H9 (cell line): ENCODE data around the gene SDHC. TPM values are rescaled to one million over a fixed set of nuclear protein-coding genes. Genes with fewer than 3 reads are reported as not detected.

Source experiments
- DNase-seq: peaks from one replicate; pipeline ENCODE4 v3.0.0-alpha.2; 2017
- H2AFZ ChIP-seq: one replicate; pipeline ENCODE4 v1.6.1; 2013; ENCODE audit warnings: mild to moderate bottlenecking, low read length, control low read depth, moderate library complexity
- H2AK5ac ChIP-seq: 2 replicates; pipeline ENCODE4 v1.6.1; 2013; ENCODE audit warnings: low read length, control low read depth, mixed read lengths; ENCODE audit not compliant: insufficient read length
- H2BK120ac ChIP-seq: one replicate; pipeline ENCODE4 v1.6.1; 2013; ENCODE audit warnings: low read depth, mild to moderate bottlenecking, low read length, control low read depth, inconsistent platforms; ENCODE audit not compliant: poor library complexity, severe bottlenecking
- H2BK12ac ChIP-seq: 2 replicates; pipeline ENCODE4 v1.6.1; 2013; ENCODE audit warnings: low read length, control low read depth, mixed read lengths, low read depth; ENCODE audit not compliant: insufficient read length
- H2BK15ac ChIP-seq: 2 replicates; pipeline ENCODE4 v1.6.1; 2013; ENCODE audit warnings: low read depth, low read length, control low read depth
- H2BK20ac ChIP-seq: one replicate; pipeline ENCODE4 v1.6.1; 2013; ENCODE audit warnings: low read depth, mild to moderate bottlenecking, low read length, control low read depth, inconsistent platforms; ENCODE audit not compliant: poor library complexity, severe bottlenecking
- H2BK5ac ChIP-seq: 2 replicates; pipeline ENCODE4 v1.6.1; 2013; ENCODE audit warnings: low read length, control low read depth, mixed read lengths; ENCODE audit not compliant: insufficient read length
- H3K14ac ChIP-seq: 2 replicates; pipeline ENCODE4 v1.6.1; 2013; ENCODE audit warnings: low read length, control low read depth; ENCODE audit not compliant: insufficient read depth
- H3K18ac ChIP-seq: 2 replicates; pipeline ENCODE4 v1.6.1; 2013; ENCODE audit warnings: low read depth, mild to moderate bottlenecking, mixed read lengths, low read length, control low read depth; ENCODE audit not compliant: insufficient read length
- H3K23ac ChIP-seq: 2 replicates; pipeline ENCODE4 v1.6.1; 2013; ENCODE audit warnings: low read length, control low read depth, mixed read lengths, low read depth; ENCODE audit not compliant: insufficient read length
- H3K23me2 ChIP-seq: 2 replicates; pipeline ENCODE4 v1.6.1; 2013; ENCODE audit warnings: low read depth, mild to moderate bottlenecking, mixed read lengths, low read length, control low read depth; ENCODE audit not compliant: insufficient read length, poor library complexity, severe bottlenecking
- H3K27ac ChIP-seq: 2 replicates; pipeline ENCODE4 v1.5.1; 2013; ENCODE audit warnings: low read length, control low read depth, mixed read lengths, low read depth; ENCODE audit not compliant: insufficient read length
- H3K27me3 ChIP-seq: 2 replicates; pipeline ENCODE4 v1.6.1; 2013; ENCODE audit warnings: low read length, control low read depth, inconsistent platforms; ENCODE audit not compliant: insufficient read depth
- H3K4ac ChIP-seq: 2 replicates; pipeline ENCODE4 v1.6.1; 2013; ENCODE audit warnings: low read depth, mild to moderate bottlenecking, control low read depth, inconsistent platforms, low read length, moderate library complexity
- H3K4me1 ChIP-seq: 2 replicates; pipeline ENCODE4 v1.6.1; 2013; ENCODE audit warnings: low read length, control low read depth, inconsistent platforms; ENCODE audit not compliant: insufficient read depth
- H3K4me2 ChIP-seq: 2 replicates; pipeline ENCODE4 v1.6.1; 2013; ENCODE audit warnings: low read length, control low read depth, mixed read lengths; ENCODE audit not compliant: insufficient read length, insufficient read depth
- H3K56ac ChIP-seq: 2 replicates; pipeline ENCODE4 v1.6.1; 2013; ENCODE audit warnings: low read depth, mild to moderate bottlenecking, mixed read lengths, low read length, control low read depth; ENCODE audit not compliant: insufficient read length
- H3K79me1 ChIP-seq: 2 replicates; pipeline ENCODE4 v1.6.1; 2013; ENCODE audit warnings: low read depth, mild to moderate bottlenecking, moderate library complexity, low read length, control low read depth, inconsistent platforms; ENCODE audit not compliant: insufficient read depth, poor library complexity, severe bottlenecking
- H3K79me2 ChIP-seq: 2 replicates; pipeline ENCODE4 v1.6.1; 2013; ENCODE audit warnings: low read length, control low read depth, inconsistent platforms; ENCODE audit not compliant: insufficient read depth
- H3K9ac ChIP-seq: 2 replicates; pipeline ENCODE4 v1.6.1; 2013; ENCODE audit warnings: low read length, control low read depth, mixed read lengths; ENCODE audit not compliant: insufficient read length; ENCODE audit errors: extremely low read depth
- H3K9me3 ChIP-seq: one replicate; pipeline ENCODE4 v1.6.1; 2013; ENCODE audit warnings: low read depth, low read length, inconsistent platforms; ENCODE audit not compliant: control insufficient read depth
- H3T11ph ChIP-seq: one replicate; pipeline ENCODE4 v1.6.1; 2013; ENCODE audit warnings: mild to moderate bottlenecking, low read length, control low read depth, inconsistent platforms
- H4K20me1 ChIP-seq: one replicate; pipeline ENCODE4 v1.6.1; 2013; ENCODE audit not compliant: control insufficient read depth, insufficient read length, insufficient read depth
- H4K5ac ChIP-seq: 2 replicates; pipeline ENCODE4 v1.6.1; 2013; ENCODE audit warnings: low read depth, mild to moderate bottlenecking, mixed read lengths, low read length, control low read depth; ENCODE audit not compliant: insufficient read length
- H4K8ac ChIP-seq: replicated peaks from 2 replicates; pipeline ENCODE4 v1.6.1; 2013; ENCODE audit warnings: low read length, control low read depth, mixed read lengths, low read depth; ENCODE audit not compliant: insufficient read length
- H4K91ac ChIP-seq: 2 replicates; pipeline ENCODE4 v1.6.1; 2013; ENCODE audit warnings: low read depth, mild to moderate bottlenecking, moderate library complexity, mixed read lengths, low read length, control low read depth; ENCODE audit not compliant: insufficient read length
- H3K27ac Mint-ChIP-seq, 3 experiments: 2 replicates in 2 of 3; 3 replicates in 1 of 3; pipeline ENCODE4 v1.8.0; 2020 to 2021; ENCODE audit warnings: mixed read lengths in 3 of 3, mild to moderate bottlenecking in 1 of 3, moderate library complexity in 1 of 3
- H3K27me3 Mint-ChIP-seq: 2 replicates; pipeline ENCODE4 v1.8.0; 2021; ENCODE audit warnings: low read depth, mild to moderate bottlenecking, moderate library complexity, mixed read lengths
- H3K36me3 Mint-ChIP-seq, 3 experiments: 2 replicates in 2 of 3; 3 replicates in 1 of 3; pipeline ENCODE4 v1.8.0; 2020 to 2021; ENCODE audit warnings: low read depth in 3 of 3, mixed read lengths in 3 of 3; ENCODE audit not compliant: insufficient read depth in 1 of 3
- H3K4me1 Mint-ChIP-seq, 2 experiments: 2 replicates each; pipeline ENCODE4 v1.8.0; 2020; ENCODE audit warnings: mixed read lengths in 2 of 2
- H3K4me3 Mint-ChIP-seq, 2 experiments: 2 replicates in 1 of 2; 3 replicates in 1 of 2; pipeline ENCODE4 v1.8.0; 2020 to 2021; ENCODE audit warnings: mild to moderate bottlenecking in 2 of 2, mixed read lengths in 2 of 2, moderate library complexity in 1 of 2
- H3K9me3 Mint-ChIP-seq, 2 experiments: 2 replicates in 1 of 2; 3 replicates in 1 of 2; pipeline ENCODE4 v1.8.0; 2020; ENCODE audit warnings: mild to moderate bottlenecking in 2 of 2, mixed read lengths in 2 of 2, moderate library complexity in 1 of 2
- WGBS: extraction: QIAGEN DNeasy Blood & Tissue Kit; methylation state at CpG from one replicate; pipeline ENCODE4 v1.1.7; 2013; ENCODE audit warnings: missing lambda C conversion rate, low lambda C conversion rate, mixed read lengths; ENCODE audit not compliant: insufficient read length; ENCODE audit errors: extremely low coverage; 5-methylcytosine and 5-hydroxymethylcytosine counted together
- total RNA-seq: library from RNA; stranded (reverse); gene quantifications from 2 replicates; pipeline ENCODE4 v1.2.1, GENCODE V29; 2021
- TF ChIP-seq, protein P1 (sequence below): fragments of 200-600 bp; sonication (generic); conservative IDR thresholded peaks from 3 replicates; pipeline ENCODE4 v1.8.0; 2021; ENCODE audit warnings: antibody characterized with exemption, mild to moderate bottlenecking

Gene SDHC
- total RNA-seq, 1 experiment from 2014 or later = 198 TPM

DNA sequence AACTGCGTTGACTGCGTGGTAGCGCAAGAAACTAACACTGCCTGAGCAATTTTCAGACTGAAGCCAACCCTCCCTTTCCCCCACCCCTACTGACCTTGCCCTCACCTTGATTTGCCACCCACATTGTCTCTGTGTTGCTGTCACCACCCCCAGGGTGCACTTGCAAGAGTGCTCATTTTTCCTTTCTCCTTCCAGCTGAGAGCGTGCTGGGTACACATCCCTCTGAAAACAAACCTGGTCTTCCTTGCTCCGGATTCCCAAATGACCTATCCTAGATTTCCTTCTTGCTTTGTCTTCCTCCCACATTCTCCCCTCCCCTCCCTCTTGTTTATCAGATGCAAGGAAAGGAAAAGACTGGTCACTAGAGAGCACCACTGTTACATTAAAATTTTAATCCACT lies 28.7 kb upstream of the SDHC start:
- Histone ChIP-seq H4K91ac (no peak overlapping the region), H3K79me1 (no peaks in the 10 kb centered on the region), H3K9ac (no peak overlapping the region), H3K14ac (no peak overlapping the region; the same call in 1 of the 2 replicates), H4K8ac (no peak overlapping the region), H4K20me1 (no peaks in the 10 kb centered on the region), H3K27ac (no peak overlapping the region), H3K27me3 (no peaks in the 10 kb centered on the region), H3K4ac (no peak overlapping the region), H2AFZ (no peak overlapping the region), H3K4me1 (peaks cover 4% of the 10 kb centered on the region; the same call in 1 of the 2 replicates), H3K56ac (no peak overlapping the region), H3K23me2 (no peaks in the 10 kb centered on the region), H2BK5ac (no peak overlapping the region), H3K18ac (no peak overlapping the region), H2BK15ac (no peak overlapping the region), H2BK20ac (no peak overlapping the region), H3K4me2 (no peak overlapping the region), H3T11ph (no peak overlapping the region), H4K5ac (no peak overlapping the region), H2BK12ac (no peak overlapping the region), H3K9me3 (no peaks in the 10 kb centered on the region), H2AK5ac (no peak overlapping the region), H3K79me2 (no peaks in the 10 kb centered on the region), H2BK120ac (no peak overlapping the region), H3K23ac (no peak overlapping the region)
- no peak overlapping the region; a peak in 1 of 7 replicates for H3K27ac Mint-ChIP-seq
- peaks cover 23% of the 10 kb centered on the region for H3K27me3 Mint-ChIP-seq
- no CpG with 5 or more reads among the region's 5 CpGs for WGBS
- DNase-seq = no peak
- H3K4me3 Mint-ChIP-seq = peak overlapping the region in 1 of 2 experiments; percentile 14; a peak in 1 of 5 replicates
- peaks cover 8 to 9% of the 10 kb centered on the region in 2 experiments; a peak in 4 of 5 replicates for H3K9me3 Mint-ChIP-seq
- H3K4me1 Mint-ChIP-seq = peaks cover 13 to 22% of the 10 kb centered on the region in 2 experiments
- TF ChIP-seq, protein P1, sequence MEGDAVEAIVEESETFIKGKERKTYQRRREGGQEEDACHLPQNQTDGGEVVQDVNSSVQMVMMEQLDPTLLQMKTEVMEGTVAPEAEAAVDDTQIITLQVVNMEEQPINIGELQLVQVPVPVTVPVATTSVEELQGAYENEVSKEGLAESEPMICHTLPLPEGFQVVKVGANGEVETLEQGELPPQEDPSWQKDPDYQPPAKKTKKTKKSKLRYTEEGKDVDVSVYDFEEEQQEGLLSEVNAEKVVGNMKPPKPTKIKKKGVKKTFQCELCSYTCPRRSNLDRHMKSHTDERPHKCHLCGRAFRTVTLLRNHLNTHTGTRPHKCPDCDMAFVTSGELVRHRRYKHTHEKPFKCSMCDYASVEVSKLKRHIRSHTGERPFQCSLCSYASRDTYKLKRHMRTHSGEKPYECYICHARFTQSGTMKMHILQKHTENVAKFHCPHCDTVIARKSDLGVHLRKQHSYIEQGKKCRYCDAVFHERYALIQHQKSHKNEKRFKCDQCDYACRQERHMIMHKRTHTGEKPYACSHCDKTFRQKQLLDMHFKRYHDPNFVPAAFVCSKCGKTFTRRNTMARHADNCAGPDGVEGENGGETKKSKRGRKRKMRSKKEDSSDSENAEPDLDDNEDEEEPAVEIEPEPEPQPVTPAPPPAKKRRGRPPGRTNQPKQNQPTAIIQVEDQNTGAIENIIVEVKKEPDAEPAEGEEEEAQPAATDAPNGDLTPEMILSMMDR = no peak
- peaks cover 0 to 8% (median 3%) of the 10 kb centered on the region in 3 experiments; a peak in 3 of 7 replicates for H3K36me3 Mint-ChIP-seq
